GM21786 (cell line): ENCODE measurements around the gene RUBCNL.

Source experiments
- ATAC-seq: cut with Tn5 transposase; IDR thresholded peaks from one replicate; pipeline ENCODE4 v1.9.1; 2021; ENCODE audit not compliant: unreplicated experiment

RUBCNL gene

DNA sequence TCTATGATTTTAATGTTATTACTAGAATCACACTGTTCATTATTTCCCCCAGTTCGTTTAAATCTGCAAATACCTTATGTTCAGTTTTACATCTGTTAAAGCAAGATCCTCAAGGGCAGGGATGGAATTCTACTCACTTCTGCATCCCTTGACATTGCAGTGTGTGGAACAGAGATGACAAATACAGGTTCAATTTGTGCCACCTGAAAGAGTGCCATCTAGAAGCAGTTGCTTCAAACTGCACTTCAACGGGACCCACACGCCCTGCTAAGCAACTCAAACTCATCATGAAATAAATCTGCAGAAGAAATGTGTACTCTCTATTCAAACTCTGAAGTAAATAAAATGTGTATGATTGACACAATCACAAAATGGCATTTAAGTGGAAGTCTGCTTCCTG, 44.5 kb downstream of the RUBCNL start:
- no peak for ATAC-seq

GRCh38 chr13:46341112-46341711, 45.8 kb downstream of the RUBCNL start:
- peak; percentile 63 for ATAC-seq

DNA sequence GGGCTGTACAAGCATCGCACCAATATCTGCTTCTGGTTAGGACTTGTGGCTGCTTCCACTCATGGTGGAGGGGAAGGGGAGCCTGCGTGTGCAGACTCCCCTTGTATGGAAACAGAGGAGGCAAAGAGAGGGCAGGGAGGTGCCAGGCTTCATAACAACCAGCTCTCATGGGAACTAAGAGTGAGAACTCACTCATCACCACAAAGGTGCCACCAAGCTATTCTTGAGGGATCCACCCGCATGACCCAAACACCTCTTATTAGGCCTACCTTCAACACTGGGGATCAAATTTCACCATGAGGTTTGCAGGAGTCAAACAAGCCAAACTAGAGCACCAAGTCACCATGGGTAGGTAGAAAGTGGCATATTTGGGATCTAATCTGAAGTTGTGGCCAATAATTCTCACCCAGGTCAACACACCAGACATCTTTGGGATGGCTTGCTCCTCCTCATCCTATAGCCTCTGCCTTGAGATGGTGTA, 46.4 kb downstream of the RUBCNL start:
- ATAC-seq, result no peak

GRCh38 chr13:46340011-46340410, 47.0 kb downstream of the RUBCNL start:
- no peak for ATAC-seq

DNA sequence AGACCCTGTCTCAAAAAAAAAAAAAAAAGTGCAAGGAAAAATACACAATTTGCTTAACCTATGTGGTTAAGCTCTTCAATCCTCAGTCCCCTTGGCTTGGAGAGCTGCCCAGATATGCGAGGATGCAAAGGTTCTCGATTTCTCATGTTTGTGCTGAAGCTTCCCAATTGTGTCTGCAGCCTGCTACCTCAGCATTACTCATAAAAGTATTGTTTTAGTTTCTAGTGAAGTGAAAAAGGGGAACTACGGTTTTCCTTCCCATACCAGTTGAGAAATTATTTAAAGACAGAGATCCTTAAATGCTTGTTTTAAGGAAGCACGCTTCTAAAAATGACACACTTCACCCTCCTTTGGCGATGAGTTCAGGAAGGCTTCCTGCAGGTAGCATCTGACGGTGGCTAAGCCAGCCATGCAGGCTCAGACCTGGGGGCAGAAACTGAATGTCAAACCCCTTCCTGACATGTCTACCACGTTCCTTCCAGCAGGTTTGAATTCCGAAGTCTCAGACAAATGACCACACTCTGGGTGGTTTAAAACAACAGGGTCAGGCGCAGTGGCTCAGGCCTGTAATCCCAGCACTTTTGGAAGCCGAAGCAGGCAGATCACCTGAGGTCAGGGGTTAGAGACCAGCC, 47.9 kb downstream of the RUBCNL start:
- peak; percentile 48 for ATAC-seq

- no peak for ATAC-seq
Measured at GRCh38 chr13:46337700-46338099, 49.4 kb downstream of the RUBCNL start.

DNA sequence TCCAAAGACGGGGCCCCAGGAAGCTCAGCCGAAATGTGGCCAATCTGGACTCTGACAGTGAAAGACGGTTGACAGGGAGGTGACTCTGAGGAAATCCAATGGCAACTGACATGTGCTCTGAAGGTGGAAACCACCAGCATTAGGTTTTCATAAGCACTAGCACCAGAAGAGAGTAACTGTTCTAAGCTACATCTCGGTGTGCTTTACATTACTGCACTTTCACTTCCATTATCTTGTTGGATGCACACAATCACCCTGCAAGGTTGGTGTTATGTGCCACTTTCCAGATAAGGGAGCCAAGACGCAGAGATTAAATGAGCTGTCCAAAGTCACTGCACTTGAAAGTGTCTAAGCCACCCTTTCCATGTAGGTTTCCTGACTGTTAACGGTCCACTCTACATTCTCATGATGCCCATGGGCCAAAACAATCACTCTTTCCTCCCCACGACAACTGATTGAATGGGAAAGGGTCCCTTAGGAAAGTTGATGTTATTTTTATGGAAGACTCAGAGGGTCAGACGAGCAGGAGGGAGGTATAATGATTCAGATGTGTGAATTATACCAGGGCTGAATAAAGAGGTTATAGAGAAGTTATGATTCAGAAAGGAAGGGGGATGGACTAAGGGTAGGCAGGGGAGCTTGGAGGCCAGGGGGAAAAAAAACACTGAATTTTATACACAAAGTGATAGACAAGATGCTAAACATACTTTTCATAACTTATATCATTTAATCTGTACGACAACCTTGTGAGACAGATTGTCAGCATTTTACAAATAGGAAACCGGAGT, 52.8 kb downstream of the RUBCNL start:
- peak; percentile 59 for ATAC-seq

DNA sequence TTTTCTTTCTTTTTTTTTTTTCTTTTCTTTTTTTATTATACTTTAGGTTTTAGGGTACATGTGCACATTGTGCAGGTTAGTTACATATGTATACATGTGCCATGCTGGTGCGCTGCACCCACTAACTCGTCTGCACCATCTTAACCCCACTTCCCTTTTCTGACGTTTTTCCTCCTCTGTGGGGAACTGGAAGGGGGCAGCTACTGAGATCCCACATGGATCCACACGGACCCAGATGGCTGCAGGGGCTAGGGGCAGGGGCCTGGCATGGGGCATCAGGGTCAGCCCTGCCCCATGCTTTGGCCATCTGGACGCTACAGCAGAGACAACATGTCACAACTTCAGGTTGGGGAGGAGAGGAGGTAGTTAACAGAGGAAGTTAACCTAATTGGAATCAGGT, 54.3 kb downstream of the RUBCNL start:
- ATAC-seq, result no peak

DNA sequence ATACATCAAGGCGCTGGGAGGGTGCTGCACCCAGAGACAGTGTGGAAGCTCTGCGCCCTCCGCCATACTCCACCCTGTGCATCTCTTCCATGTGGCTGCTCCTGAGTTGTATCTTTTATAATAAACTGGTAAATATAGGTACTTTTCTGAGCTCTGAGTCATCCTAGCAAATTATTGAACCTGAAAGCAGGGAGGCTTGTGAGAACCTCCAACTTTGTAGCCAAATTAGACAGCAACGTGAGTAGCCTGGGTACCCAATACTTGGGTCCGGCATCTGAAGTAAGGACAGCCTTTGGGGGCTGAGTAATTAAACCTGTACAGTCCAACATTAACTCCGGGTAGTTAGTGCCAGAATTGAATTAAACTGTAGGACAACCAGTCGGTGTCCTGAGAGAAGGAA, 57.4 kb downstream of the RUBCNL start:
- no peak for ATAC-seq

GRCh38 chr13:46327246-46327645, 59.8 kb downstream of the RUBCNL start:
- no peak for ATAC-seq

- ATAC-seq, result no peak
Measured at GRCh38 chr13:46324976-46325375, 62.1 kb downstream of the RUBCNL start.

GRCh38 chr13:46321494-46322225, 65.4 kb downstream of the RUBCNL start:
- peak; percentile 64 for ATAC-seq

GRCh38 chr13:46320821-46321220, 66.2 kb downstream of the RUBCNL start:
- no peak for ATAC-seq

DNA sequence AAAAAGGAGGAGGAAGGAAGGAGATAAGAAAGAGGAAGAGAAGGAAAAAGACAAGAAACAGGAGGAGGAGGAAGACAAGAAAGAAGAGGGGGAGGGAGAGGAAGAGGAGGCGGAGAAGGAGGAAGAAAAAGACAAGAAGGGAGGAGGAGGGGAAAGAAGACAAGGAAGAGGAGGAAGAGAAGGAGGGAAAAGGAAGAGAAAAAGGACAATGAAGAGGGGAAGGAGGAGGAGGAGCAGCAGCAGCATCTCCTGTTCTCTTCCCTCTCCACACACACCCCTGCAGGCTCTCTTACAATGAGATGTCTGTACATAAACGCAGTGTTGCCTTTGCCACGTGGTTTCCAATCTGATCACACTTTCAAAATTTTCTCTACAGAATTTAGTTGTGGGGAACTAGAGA, 66.6 kb downstream of the RUBCNL start:
- ATAC-seq, result no peak

DNA sequence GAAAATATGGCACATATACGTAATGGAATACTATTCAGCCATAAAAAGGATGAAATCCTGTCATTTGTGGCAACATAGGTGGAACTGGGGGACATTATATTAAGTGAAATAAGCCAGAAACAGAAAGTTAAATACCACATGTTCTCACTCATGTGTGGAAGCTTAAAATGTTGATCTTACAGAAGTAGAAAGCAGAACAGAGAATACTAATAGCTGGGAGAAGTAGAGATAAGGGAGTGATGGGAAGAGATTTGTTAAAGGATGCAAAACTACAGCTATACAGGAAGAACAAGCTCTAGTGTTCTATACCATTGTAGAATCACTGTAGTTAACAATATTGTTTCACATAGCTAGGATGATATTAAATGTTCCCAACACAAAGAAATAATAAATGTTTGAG, 68.1 kb downstream of the RUBCNL start:
- ATAC-seq, result no peak

DNA sequence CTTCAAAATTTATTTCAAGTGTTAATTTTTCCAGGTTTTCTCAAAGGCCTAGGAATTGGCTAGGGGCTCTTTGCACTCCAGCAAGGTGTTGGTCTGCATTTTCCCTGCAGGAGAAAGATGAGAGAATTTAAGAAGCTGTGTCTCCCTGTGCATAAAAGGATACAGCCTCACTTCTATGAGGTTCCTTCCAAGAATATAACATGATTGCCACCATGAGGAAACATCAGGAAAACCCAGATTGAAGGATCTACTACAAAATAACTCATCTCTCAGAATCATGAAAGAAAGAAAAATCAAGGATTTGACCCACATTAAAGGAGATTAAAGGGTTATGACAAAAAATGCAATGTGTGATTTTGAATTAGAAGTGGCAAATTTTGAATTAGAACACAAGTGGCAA, 69.9 kb downstream of the RUBCNL start:
- ATAC-seq, result no peak

GRCh38 chr13:46315491-46316075, 71.5 kb downstream of the RUBCNL start:
- ATAC-seq, result no peak

GRCh38 chr13:46315036-46315435, 72.0 kb downstream of the RUBCNL start:
- ATAC-seq, result no peak

GRCh38 chr13:46314587-46314986, 72.5 kb downstream of the RUBCNL start:
- ATAC-seq, result no peak

- ATAC-seq, result no peak
Measured at GRCh38 chr13:46313432-46314257, 73.4 kb downstream of the RUBCNL start.
